Prostate gland (tissue), 2 donors: Measurements from ENCODE around the gene PLCH2. TPM values are rescaled to one million over a fixed set of nuclear protein-coding genes. Genes with fewer than 3 reads are reported as not detected.

Experiments used
- DNase-seq: peaks from one replicate; pipeline ENCODE4 v3.0.0-alpha.2; 2019; ENCODE audit warnings: low spot score
- H3K27ac ChIP-seq, 2 donors: fragments of 200-600 bp; sonication (generic); 2 replicates each; pipeline ENCODE4 v1.5.1; 2017 to 2019
- H3K27me3 ChIP-seq: fragments of 200-600 bp; sonication (generic); replicated peaks from 2 replicates; pipeline ENCODE4 v1.5.1; 2019; ENCODE audit not compliant: insufficient read depth
- H3K36me3 ChIP-seq, 2 donors: fragments of 200-600 bp; sonication (generic); 1 replicate in 1 of 2; 2 replicates in 1 of 2; pipeline versions ENCODE4 v1.5.1 to v1.8.1; 2017 to 2019
- H3K4me1 ChIP-seq: fragments of 200-600 bp; sonication (generic); replicated peaks from 2 replicates; pipeline ENCODE4 v1.5.1; 2019
- H3K4me3 ChIP-seq, 2 donors: fragments of 200-600 bp; sonication (generic); 2 replicates each; pipeline ENCODE4 v1.5.1; 2017 to 2019
- H3K9me3 ChIP-seq: fragments of 200-600 bp; sonication (generic); 2 replicates; pipeline ENCODE4 v1.5.1; 2017
- POLR2A ChIP-seq: fragments of 450-650 bp; IDR thresholded peaks from one replicate; pipeline ENCODE4 v1.6.1; 2016; ENCODE audit warnings: antibody characterized with exemption, mild to moderate bottlenecking
- POLR2AphosphoS5 ChIP-seq: sonication (generic); formaldehyde crosslinking; IDR thresholded peaks from one replicate; pipeline ENCODE4 v1.6.1; 2017; ENCODE audit warnings: antibody characterized with exemption
- WGBS: methylation state at CpG from one replicate; pipeline ENCODE4 v1.1.5; 2018; 5-methylcytosine and 5-hydroxymethylcytosine counted together
- intact Hi-C: fragments of 100-400 bp; cut with DNase I; formaldehyde crosslinking; loops from one replicate; pipeline ENCODE4 v1.14.2; 2022
- total RNA-seq, 2 donors: library from RNA; depleted of rRNA; stranded (reverse); fragments of >200 nt; gene quantifications; one replicate each; pipeline ENCODE4 v1.1.0, GENCODE V29; 2016
- TF ChIP-seq, protein P1 (sequence below), 4 experiments: fragments of 200-600 bp in 2 of 4; fragments of 450-650 bp in 2 of 4; sonication (generic) in 2 of 4; IDR thresholded peaks; 1 replicate in 3 of 4; 2 replicates in 1 of 4; pipeline ENCODE4 v1.5.1; 2016 to 2019; ENCODE audit warnings: antibody characterized with exemption in 4 of 4, mild to moderate bottlenecking in 2 of 4, moderate library complexity in 2 of 4

Gene PLCH2, protein sequence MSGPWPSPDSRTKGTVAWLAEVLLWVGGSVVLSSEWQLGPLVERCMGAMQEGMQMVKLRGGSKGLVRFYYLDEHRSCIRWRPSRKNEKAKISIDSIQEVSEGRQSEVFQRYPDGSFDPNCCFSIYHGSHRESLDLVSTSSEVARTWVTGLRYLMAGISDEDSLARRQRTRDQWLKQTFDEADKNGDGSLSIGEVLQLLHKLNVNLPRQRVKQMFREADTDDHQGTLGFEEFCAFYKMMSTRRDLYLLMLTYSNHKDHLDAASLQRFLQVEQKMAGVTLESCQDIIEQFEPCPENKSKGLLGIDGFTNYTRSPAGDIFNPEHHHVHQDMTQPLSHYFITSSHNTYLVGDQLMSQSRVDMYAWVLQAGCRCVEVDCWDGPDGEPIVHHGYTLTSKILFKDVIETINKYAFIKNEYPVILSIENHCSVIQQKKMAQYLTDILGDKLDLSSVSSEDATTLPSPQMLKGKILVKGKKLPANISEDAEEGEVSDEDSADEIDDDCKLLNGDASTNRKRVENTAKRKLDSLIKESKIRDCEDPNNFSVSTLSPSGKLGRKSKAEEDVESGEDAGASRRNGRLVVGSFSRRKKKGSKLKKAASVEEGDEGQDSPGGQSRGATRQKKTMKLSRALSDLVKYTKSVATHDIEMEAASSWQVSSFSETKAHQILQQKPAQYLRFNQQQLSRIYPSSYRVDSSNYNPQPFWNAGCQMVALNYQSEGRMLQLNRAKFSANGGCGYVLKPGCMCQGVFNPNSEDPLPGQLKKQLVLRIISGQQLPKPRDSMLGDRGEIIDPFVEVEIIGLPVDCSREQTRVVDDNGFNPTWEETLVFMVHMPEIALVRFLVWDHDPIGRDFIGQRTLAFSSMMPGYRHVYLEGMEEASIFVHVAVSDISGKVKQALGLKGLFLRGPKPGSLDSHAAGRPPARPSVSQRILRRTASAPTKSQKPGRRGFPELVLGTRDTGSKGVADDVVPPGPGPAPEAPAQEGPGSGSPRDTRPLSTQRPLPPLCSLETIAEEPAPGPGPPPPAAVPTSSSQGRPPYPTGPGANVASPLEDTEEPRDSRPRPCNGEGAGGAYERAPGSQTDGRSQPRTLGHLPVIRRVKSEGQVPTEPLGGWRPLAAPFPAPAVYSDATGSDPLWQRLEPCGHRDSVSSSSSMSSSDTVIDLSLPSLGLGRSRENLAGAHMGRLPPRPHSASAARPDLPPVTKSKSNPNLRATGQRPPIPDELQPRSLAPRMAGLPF (N-terminal part only)
- total RNA-seq = 10 to 100 TPM; 29.8 to 41.0 TPM

DNA sequence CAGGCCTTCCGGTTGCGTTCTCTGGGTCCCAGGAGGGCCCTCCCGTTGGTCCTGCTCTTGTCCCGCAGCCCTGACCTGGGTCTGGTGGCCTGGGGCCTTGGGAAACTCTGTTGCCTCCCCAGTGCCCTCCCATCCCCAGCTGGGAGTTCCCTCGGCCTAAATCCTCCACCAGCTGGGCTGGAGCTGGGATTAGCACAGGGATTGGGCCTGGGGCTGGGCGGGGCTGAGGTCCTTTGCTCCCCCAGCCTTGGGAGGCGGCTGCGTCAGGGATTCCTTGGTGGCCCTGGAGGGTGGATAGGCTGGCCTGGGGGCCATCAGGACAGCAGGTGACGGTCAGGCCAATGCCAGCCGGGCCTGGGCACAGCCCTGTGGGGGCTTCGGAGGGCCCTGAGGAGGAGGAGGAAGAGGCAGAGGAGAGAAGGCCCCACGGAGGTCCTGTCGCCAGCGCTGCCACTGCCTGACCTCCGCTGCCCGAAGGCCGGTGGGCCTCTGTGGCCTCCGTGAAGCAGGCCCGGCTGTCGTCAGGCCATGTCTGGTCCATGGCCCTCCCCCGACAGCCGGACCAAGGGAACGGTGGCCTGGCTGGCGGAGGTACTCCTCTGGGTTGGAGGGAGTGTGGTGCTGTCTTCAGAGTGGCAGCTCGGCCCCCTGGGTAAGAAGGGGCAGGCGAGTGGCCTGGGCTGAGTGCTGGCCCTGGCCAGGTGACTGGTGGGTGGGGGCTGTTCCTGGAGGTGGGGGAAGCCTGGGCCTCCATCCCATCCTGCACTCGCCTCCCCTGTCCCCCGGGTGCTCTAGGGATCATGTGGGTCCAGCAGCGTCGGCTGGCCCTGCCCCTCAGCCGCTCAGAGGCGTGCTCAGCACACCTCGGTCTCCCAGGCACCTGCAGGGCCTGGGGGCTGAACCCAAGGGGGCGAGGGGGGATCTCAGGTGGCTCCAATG, at the start of gene PLCH2:
TSS of gene PLCH2 (plus strand) at position 229 of the 939 bp plus-strand sequence. CDS start at position 529, 300 bp downstream.
- intact Hi-C loops = no loop called here
- no peak for DNase-seq
- Histone ChIP-seq H3K4me3 (no peak within 1 kb of the TSS), H3K27ac (no peak within 1 kb of the TSS), H3K4me1 (peaks cover 8% of the 10 kb centered on the region), H3K9me3 (no peaks in the 10 kb centered on the region), H3K36me3 (no peaks in the 10 kb centered on the region), H3K27me3 (no peaks in the 10 kb centered on the region)
- TF ChIP-seq, protein P1, sequence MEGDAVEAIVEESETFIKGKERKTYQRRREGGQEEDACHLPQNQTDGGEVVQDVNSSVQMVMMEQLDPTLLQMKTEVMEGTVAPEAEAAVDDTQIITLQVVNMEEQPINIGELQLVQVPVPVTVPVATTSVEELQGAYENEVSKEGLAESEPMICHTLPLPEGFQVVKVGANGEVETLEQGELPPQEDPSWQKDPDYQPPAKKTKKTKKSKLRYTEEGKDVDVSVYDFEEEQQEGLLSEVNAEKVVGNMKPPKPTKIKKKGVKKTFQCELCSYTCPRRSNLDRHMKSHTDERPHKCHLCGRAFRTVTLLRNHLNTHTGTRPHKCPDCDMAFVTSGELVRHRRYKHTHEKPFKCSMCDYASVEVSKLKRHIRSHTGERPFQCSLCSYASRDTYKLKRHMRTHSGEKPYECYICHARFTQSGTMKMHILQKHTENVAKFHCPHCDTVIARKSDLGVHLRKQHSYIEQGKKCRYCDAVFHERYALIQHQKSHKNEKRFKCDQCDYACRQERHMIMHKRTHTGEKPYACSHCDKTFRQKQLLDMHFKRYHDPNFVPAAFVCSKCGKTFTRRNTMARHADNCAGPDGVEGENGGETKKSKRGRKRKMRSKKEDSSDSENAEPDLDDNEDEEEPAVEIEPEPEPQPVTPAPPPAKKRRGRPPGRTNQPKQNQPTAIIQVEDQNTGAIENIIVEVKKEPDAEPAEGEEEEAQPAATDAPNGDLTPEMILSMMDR (IDR thresholded peaks at IDR 0.05) = no peak
- no peak for TF ChIP-seq POLR2AphosphoS5
- no peak for TF ChIP-seq POLR2A
- 85% methylated on average over 31 of the region's 34 CpGs for WGBS

- Histone ChIP-seq H3K27ac (no peak overlapping the region), H3K27me3 (no peaks in the 10 kb centered on the region), H3K36me3 (no peaks in the 10 kb centered on the region), H3K4me1 (no peaks in the 10 kb centered on the region), H3K4me3 (no peak overlapping the region), H3K9me3 (no peaks in the 10 kb centered on the region)
- WGBS = 77% methylated on average over 18 of the region's 18 CpGs
- TF ChIP-seq, protein P1 (IDR thresholded peaks at IDR 0.05) = no peak
- TF ChIP-seq POLR2A = no peak
- no peak for TF ChIP-seq POLR2AphosphoS5
- intact Hi-C loops = no loop called here
- DNase-seq = no peak
Observed at GRCh38 chr1:2426540-2426939, 49.5 kb upstream of the PLCH2 start.

- WGBS = 78% methylated on average over 12 of the region's 18 CpGs
Observed at GRCh38 chr1:2427051-2427450, 49.0 kb upstream of the PLCH2 start.

More at GRCh38 chr1:2427051-2427450, 49.0 kb upstream of the PLCH2 start:
- no peaks in the 10 kb centered on the region for H3K27me3 ChIP-seq
- DNase-seq = no peak
- H3K4me1 ChIP-seq = no peaks in the 10 kb centered on the region
- H3K4me3 ChIP-seq = no peak overlapping the region
- H3K27ac ChIP-seq = no peak overlapping the region
- TF ChIP-seq, protein P1 (IDR thresholded peaks at IDR 0.05) = no peak
- TF ChIP-seq POLR2A (no peak), POLR2AphosphoS5 (no peak)
- H3K36me3 ChIP-seq = no peaks in the 10 kb centered on the region
- no peaks in the 10 kb centered on the region for H3K9me3 ChIP-seq
- intact Hi-C loops = no loop called here
